HG02981 (cell line): ENCODE data around the gene PSAP.

Experiments
- ATAC-seq: cut with Tn5 transposase; IDR thresholded peaks from one replicate; pipeline ENCODE4 v1.9.1; 2021; ENCODE audit warnings: mild to moderate bottlenecking, moderate library complexity; ENCODE audit not compliant: unreplicated experiment

Gene PSAP

GRCh38 chr10:71845410-71846405, 5.3 kb downstream of the PSAP start:
- ATAC-seq = no peak

GRCh38 chr10:71844695-71845094, 6.4 kb downstream of the PSAP start:
- ATAC-seq = no peak

- no peak for ATAC-seq
These were observed 7.0 kb downstream of the PSAP start for GRCh38 chr10:71844084-71844483.

- ATAC-seq = no peak
These were observed 8.0 kb downstream of the PSAP start for GRCh38 chr10:71842856-71843686.

- ATAC-seq = no peak
These were observed 8.6 kb downstream of the PSAP start for GRCh38 chr10:71842422-71842821.

GRCh38 chr10:71840958-71841335, 10.1 kb downstream of the PSAP start:
- ATAC-seq = no peak

- no peak for ATAC-seq
These were observed 10.7 kb downstream of the PSAP start for GRCh38 chr10:71840177-71840957.

GRCh38 chr10:71838264-71839211, 12.5 kb downstream of the PSAP start:
- ATAC-seq = no peak

- no peak for ATAC-seq
These were observed 13.8 kb downstream of the PSAP start for GRCh38 chr10:71837098-71837827.

- ATAC-seq = peak; percentile 14
These were observed 14.5 kb downstream of the PSAP start for GRCh38 chr10:71836596-71836974.

- peak; percentile 93 for ATAC-seq
These were observed 15.1 kb downstream of the PSAP start for GRCh38 chr10:71835671-71836595.

GRCh38 chr10:71834343-71834674, 16.7 kb downstream of the PSAP start:
- no peak for ATAC-seq

- ATAC-seq = no peak
These were observed 17.4 kb downstream of the PSAP start for GRCh38 chr10:71833451-71834342.

- ATAC-seq = no peak
These were observed 18.1 kb downstream of the PSAP start for GRCh38 chr10:71832967-71833366.

- no peak for ATAC-seq
These were observed 19.2 kb downstream of the PSAP start for GRCh38 chr10:71831646-71832552.

GRCh38 chr10:71830726-71831125, 20.3 kb downstream of the PSAP start:
- ATAC-seq = no peak
